ENCODE data around the gene SPARCL1.

GRCh38 chr4:87430038-87430437 is 99.1 kb downstream of the SPARCL1 start:
- TF ChIP-seq, protein P1, sequence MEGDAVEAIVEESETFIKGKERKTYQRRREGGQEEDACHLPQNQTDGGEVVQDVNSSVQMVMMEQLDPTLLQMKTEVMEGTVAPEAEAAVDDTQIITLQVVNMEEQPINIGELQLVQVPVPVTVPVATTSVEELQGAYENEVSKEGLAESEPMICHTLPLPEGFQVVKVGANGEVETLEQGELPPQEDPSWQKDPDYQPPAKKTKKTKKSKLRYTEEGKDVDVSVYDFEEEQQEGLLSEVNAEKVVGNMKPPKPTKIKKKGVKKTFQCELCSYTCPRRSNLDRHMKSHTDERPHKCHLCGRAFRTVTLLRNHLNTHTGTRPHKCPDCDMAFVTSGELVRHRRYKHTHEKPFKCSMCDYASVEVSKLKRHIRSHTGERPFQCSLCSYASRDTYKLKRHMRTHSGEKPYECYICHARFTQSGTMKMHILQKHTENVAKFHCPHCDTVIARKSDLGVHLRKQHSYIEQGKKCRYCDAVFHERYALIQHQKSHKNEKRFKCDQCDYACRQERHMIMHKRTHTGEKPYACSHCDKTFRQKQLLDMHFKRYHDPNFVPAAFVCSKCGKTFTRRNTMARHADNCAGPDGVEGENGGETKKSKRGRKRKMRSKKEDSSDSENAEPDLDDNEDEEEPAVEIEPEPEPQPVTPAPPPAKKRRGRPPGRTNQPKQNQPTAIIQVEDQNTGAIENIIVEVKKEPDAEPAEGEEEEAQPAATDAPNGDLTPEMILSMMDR (conservative IDR thresholded peaks at IDR 0.05; ENCODE audit: low read length): no peak
- no peak for TF ChIP-seq EZH2phosphoT487 (IDR thresholded peaks at IDR 0.05; ENCODE audit: borderline replicate concordance)

Measured in Loucy (cell line).